HG03060 (cell line): ENCODE measurements around the gene WDR48.

Source experiments
- ATAC-seq: cut with Tn5 transposase; IDR thresholded peaks from one replicate; pipeline ENCODE4 v1.9.1; 2021; ENCODE audit warnings: low read depth, moderate number of reproducible peaks; ENCODE audit not compliant: unreplicated experiment

Gene WDR48

GRCh38 chr3:39062180-39062579 is 10.4 kb downstream of the WDR48 start:
- no peak for ATAC-seq

DNA sequence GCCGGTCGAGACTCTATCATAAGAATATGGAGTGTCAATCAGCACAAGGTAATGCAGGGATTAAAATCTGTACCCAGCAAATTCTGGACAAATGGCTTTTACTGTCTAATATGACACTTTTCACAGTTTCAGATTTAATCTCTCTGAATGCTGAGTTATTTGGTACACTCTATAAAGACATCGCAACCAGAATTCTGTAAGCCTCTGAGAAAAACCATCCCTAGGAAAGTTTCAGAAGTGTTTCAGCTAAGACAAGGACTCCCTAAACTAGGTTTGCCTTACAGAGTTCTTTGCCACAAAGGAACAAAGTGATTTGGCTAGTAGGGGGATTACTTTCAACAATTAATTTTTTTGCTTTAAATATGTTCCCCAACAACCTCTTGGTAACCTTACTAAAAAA is 11.3 kb downstream of the WDR48 start:
- ATAC-seq, result no peak

DNA sequence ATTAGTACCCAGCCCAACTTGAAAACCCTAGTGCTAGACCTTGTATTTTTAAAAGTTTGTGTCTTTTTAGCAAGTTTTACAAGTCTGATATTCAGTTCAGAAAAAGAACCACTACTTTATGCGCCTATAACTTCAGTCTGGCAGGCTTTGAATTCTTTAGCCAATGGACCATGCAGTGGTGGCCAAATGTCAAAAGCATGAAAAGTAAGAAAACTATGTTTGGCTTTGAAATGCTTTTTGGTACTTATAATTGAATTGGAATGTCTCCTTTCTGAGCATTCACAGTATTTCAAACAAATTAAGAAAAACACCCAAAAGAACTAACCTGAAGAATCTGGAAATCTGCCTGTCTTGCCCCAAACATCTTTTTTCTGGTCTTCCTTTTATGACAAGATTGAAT is 12.8 kb downstream of the WDR48 start:
- no peak for ATAC-seq

GRCh38 chr3:39065197-39065596 is 13.4 kb downstream of the WDR48 start:
- ATAC-seq, result peak; percentile 90

DNA sequence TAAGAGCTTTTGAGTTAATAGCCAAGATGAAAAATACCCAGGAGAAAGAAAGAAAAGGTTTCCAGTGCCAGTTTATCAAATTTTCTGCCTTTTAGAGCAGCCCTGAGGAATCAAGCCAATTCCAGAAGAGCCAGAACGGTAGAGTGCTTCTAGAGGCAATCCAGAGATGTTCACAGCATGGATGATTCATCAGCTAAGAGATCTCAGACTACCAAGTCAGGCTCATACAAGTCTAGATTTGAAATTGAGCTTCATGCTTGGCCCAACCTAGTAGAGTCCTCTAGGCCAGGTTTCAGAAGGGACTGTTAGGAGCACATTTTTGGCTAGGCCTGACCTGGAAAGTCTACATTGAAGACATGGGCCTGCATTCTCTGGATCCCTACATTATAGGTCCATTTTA is 15.5 kb downstream of the WDR48 start:
- no peak for ATAC-seq

DNA sequence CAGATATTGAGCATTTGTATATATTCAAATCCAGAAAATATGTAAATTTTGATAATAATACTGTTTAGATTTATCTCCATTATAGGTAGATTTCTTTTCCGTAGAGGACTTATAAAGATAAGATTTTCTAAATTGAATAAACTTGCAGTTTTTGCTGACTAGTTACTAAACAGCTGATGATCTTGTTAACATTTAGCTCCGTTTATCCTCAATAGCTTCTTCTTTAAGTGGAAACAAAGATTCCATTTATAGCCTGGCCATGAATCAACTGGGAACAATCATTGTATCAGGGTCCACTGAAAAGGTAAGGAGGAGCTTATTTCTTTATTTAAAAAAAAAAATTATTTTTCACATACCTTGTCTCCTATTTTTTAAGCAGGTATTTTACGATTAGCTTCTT is 16.7 kb downstream of the WDR48 start:
- ATAC-seq, result no peak

- ATAC-seq, result no peak
Observed at GRCh38 chr3:39075910-39076309, 24.1 kb downstream of the WDR48 start.

DNA sequence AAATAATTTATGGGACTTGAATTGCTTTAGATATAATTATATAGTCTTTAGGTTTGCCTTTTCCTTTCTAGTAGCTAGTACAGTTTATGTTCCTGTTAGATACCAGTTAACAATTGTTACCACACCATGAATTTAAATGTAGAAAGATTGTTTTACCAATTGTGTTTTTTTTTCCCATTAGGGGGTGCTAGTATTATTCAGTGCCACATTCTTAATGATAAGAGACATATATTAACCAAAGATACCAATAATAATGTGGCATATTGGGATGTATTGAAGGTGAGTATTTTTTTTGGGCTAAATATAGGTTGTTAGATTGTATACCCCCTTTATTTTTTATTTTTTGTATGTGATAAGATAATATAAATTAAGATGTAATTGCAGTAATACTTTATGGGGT is 27.7 kb downstream of the WDR48 start:
- no peak for ATAC-seq

DNA sequence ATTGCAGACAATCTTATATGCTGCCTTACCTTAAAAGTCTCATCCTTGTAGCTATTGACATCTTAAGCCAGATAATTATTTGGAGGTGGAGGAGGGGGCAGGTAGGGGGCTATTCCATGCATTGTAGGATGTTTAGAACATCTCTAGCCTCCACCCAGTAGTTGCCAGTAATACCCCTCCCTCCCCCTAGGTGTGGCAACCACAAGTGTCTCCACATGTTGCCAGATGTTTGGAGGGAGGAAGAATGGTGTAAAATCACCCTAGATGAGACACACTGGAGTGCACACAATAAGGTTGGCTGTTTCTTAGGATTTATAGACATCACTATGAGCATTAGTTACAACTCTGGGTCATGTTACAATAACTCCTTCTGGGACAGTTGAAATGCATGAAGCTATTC is 28.2 kb downstream of the WDR48 start:
- no peak for ATAC-seq

GRCh38 chr3:39082666-39083313 is 31.0 kb downstream of the WDR48 start:
- ATAC-seq, result no peak

GRCh38 chr3:39086144-39086543 is 34.3 kb downstream of the WDR48 start:
- ATAC-seq, result no peak

- ATAC-seq, result no peak
Observed at GRCh38 chr3:39088456-39088855, 36.6 kb downstream of the WDR48 start.

GRCh38 chr3:39088889-39089288 is 37.1 kb downstream of the WDR48 start:
- ATAC-seq, result no peak

DNA sequence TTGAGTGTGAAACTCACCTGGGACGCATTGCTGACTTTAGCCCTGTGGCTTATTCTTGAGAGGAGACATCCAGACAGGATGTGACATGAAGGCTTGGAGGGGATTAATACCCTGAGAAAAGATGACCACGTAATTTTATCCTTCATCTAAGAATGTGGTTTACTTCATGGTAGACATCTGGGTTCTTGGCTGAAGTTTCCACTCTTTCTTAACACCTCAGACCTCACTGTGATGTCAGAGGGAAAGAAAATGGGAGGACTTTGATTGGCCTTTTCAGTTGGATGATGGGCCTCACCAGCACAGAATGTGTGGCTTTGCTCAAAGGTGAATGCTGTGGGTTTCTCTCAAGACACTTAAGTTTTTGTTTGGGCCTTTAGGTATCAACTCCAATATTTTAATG is 39.1 kb downstream of the WDR48 start:
- no peak for ATAC-seq

- no peak for ATAC-seq
Observed at GRCh38 chr3:39094851-39095677, 43.2 kb downstream of the WDR48 start.

DNA sequence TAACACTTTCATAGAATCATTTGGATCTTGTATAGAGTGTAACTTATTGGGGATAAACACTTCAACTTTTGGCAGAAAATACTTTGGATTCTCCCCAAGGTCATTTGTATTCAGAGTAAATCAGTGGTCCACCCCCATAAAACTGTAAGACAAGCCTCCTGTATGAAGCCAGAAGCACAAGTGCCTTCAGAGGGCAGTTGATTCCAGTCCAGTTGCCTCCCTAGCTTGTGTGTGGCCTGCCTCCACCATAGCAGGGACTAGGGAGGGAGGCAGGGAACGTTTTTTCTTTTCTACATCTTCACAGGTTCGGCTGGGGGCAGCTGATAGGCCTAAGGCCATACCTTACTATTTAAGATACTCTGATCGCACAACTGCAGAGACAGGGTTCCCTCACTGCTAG is 44.0 kb downstream of the WDR48 start:
- no peak for ATAC-seq

DNA sequence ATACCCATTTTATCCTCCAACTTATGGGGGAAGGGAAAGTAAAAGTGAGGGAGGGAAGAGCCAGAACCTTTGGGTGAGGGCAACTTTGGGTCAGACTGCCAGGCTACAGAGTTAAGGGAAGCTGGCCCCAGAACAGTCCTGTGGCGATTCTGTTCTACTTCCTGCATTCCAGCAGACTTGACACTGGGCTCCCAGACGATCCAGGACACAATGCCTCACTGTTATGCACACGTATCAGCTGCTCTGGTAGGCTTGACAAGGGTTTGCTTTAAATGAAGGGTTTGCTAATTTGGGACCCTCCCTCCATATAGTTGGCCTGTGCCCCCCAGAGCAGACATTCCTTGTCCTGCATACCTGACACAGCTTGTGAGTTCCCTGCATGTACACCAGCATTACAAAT is 45.0 kb downstream of the WDR48 start:
- no peak for ATAC-seq

DNA sequence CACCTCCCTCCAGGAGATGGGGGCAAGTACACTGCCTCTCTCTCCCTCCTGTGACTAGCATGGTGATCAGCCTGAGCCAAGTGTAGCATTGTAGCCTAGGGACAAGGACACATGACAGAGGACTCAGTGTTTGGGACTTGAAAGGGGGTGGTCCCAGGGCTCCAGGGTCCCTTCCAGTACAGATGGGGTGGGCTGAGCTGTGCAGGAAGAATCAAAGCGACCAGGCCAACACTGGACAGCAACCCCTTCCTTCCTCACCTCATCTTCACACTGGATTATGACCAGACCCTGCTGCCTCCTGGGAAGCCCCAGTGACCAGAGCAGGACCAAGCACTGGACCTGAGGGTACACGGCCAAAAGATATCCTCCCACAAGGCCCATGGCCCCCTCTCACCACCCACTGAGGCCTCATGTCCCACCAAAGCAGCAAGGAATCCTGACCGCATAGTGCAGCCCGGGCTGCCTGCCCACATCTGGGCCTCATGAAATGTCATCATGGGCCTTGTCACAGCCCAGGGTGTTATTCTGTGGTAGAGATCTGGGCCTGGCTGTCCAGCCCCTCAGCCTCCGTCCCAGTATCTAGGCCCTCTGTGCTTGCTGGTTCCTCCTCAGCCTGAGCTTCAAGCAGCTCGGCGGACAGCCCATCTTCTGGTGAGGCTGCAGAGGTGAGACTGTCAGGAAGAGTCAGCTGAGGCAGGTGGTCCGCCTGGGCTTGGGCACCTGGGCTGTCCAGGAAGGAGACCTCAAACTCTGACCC is 46.1 kb downstream of the WDR48 start:
- ATAC-seq, result no peak

DNA sequence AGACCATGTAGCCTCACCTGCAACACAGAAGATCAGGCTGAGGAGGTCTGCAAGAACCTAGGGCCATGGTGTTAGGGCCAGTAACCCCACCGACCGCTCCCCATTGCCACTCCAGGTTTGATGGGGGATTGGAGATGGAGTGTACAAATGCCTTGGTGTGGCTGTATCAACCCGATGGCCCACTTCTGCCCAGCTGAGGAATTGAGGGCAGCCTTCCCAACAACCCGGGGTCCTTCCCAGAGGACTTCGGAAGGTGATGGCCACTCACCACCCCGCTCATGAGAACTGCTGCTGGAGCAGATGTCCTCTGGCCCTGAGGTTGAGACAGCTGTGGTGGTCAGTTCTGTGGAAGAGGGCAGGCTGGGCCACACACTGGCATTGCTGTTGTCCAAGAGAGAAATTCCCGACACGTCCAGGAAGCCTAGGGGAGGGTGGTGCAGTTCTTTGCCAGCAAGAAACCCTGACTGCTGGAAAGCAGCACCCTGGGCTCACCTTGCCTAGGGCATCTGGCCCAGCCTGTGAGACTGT is 46.7 kb downstream of the WDR48 start:
- ATAC-seq, result no peak

- ATAC-seq, result no peak
Observed at GRCh38 chr3:39099242-39099641, 47.4 kb downstream of the WDR48 start.
